GM11168 (cell line): ENCODE results near the gene INPP5A.
"Not testable (repeated sequence)": the region's sequence is repeated elsewhere in the genome, so short reads cannot be mapped to it uniquely, and the experiment has no call there.

Experiments used
- in situ Hi-C: fragments of 300-500 bp; cut with MboI; formaldehyde crosslinking; loops from one replicate; pipeline ENCODE4 v1.12.0; 2022; ENCODE audit warnings: low sequenced_read_pairs; ENCODE audit not compliant: unreplicated experiment

The INPP5A gene

GRCh38 chr10:132697578-132698200 lies 160.1 kb downstream of the INPP5A start:
- in situ Hi-C loops: no loop called here

GRCh38 chr10:132698211-132698751 lies 160.7 kb downstream of the INPP5A start:
- in situ Hi-C loops: no loop called here

GRCh38 chr10:132698761-132699391 lies 161.3 kb downstream of the INPP5A start:
- in situ Hi-C loops: no loop called here

GRCh38 chr10:132699411-132700155 lies 162.0 kb downstream of the INPP5A start:
- in situ Hi-C loops: no loop called here

GRCh38 chr10:132700156-132701098 lies 162.8 kb downstream of the INPP5A start:
- in situ Hi-C loops: no loop called here

GRCh38 chr10:132701099-132701845 lies 163.7 kb downstream of the INPP5A start:
- in situ Hi-C loops: no loop called here

- in situ Hi-C loops: no loop called here
Observed at GRCh38 chr10:132701846-132702190, 164.2 kb downstream of the INPP5A start.

- in situ Hi-C loops: no loop called here
Observed at GRCh38 chr10:132702601-132703418, 165.2 kb downstream of the INPP5A start.

GRCh38 chr10:132703419-132704007 lies 165.9 kb downstream of the INPP5A start:
- in situ Hi-C loops: no loop called here

GRCh38 chr10:132704008-132704814 lies 166.6 kb downstream of the INPP5A start:
- in situ Hi-C loops: no loop called here

- in situ Hi-C loops: not testable (repeated sequence)
Observed at GRCh38 chr10:132704815-132705064, 167.2 kb downstream of the INPP5A start.

- in situ Hi-C loops: no loop called here
Observed at GRCh38 chr10:132705173-132705572, 167.6 kb downstream of the INPP5A start.

- in situ Hi-C loops: no loop called here
Observed at GRCh38 chr10:132705943-132706342, 168.4 kb downstream of the INPP5A start.

GRCh38 chr10:132706701-132707100 lies 169.1 kb downstream of the INPP5A start:
- in situ Hi-C loops: no loop called here

- in situ Hi-C loops: no loop called here
Observed at GRCh38 chr10:132707121-132707775, 169.7 kb downstream of the INPP5A start.

GRCh38 chr10:132707776-132708171 lies 170.2 kb downstream of the INPP5A start:
- in situ Hi-C loops: no loop called here

- in situ Hi-C loops: no loop called here
Observed at GRCh38 chr10:132708441-132708840, 170.9 kb downstream of the INPP5A start.
